Neural progenitor cell (in vitro differentiated cells): ENCODE results near the gene CSDE1. TPM values are rescaled to one million over a fixed set of nuclear protein-coding genes. Genes with fewer than 3 reads are reported as not detected.

ENCODE experiments used
- DNase-seq: peaks from one replicate; pipeline ENCODE4 v3.0.0-alpha.2; 2016; ENCODE audit warnings: low spot score
- H2AFZ ChIP-seq: fragments of 200-600 bp; sonication (generic); replicated peaks from 2 replicates; pipeline ENCODE4 v1.6.1; 2016; ENCODE audit warnings: antibody characterized with exemption
- H3F3A ChIP-seq: fragments of 200-600 bp; sonication (generic); 2 replicates; pipeline ENCODE4 v1.6.1; 2016; ENCODE audit warnings: antibody characterized with exemption, low read depth
- H3K27ac ChIP-seq: fragments of 200-600 bp; sonication (generic); 2 replicates; pipeline ENCODE4 v1.5.1; 2016; ENCODE audit warnings: mild to moderate bottlenecking
- H3K27me3 ChIP-seq: fragments of 200-600 bp; sonication (generic); 2 replicates; pipeline ENCODE4 v1.6.1; 2016; ENCODE audit warnings: mild to moderate bottlenecking, moderate library complexity
- H3K36me3 ChIP-seq: fragments of 200-600 bp; sonication (generic); 2 replicates; pipeline ENCODE4 v1.5.1; 2016
- H3K4me1 ChIP-seq: fragments of 200-600 bp; sonication (generic); 2 replicates; pipeline ENCODE4 v1.6.1; 2016; ENCODE audit warnings: mixed run types
- H3K4me2 ChIP-seq: fragments of 200-600 bp; sonication (generic); 2 replicates; pipeline ENCODE4 v1.6.1; 2016
- H3K4me3 ChIP-seq: fragments of 200-600 bp; sonication (generic); 2 replicates; pipeline ENCODE4 v1.5.1; 2016
- H3K79me2 ChIP-seq: fragments of 200-600 bp; sonication (generic); 2 replicates; pipeline ENCODE4 v1.6.1; 2016; ENCODE audit warnings: low read depth
- H3K9ac ChIP-seq: fragments of 200-600 bp; sonication (generic); 2 replicates; pipeline ENCODE4 v1.6.1; 2016
- H3K9me3 ChIP-seq: fragments of 200-600 bp; sonication (generic); 2 replicates; pipeline ENCODE4 v1.5.1; 2016; ENCODE audit warnings: low read depth
- H4K20me1 ChIP-seq: fragments of 200-600 bp; sonication (generic); 2 replicates; pipeline ENCODE4 v1.6.1; 2016; ENCODE audit warnings: low read depth
- H3K27ac Mint-ChIP-seq: 3 replicates; pipeline ENCODE4 v1.8.0; 2021; ENCODE audit warnings: mixed read lengths
- H3K27me3 Mint-ChIP-seq: 2 replicates; pipeline ENCODE4 v1.8.0; 2022; ENCODE audit warnings: low read depth, mild to moderate bottlenecking, inconsistent platforms, moderate library complexity, mixed read lengths; ENCODE audit not compliant: insufficient read depth
- H3K36me3 Mint-ChIP-seq: 3 replicates; pipeline ENCODE4 v1.8.0; 2021; ENCODE audit warnings: mixed read lengths
- H3K4me1 Mint-ChIP-seq: 3 replicates; pipeline ENCODE4 v1.8.0; 2021; ENCODE audit warnings: mixed read lengths
- H3K4me3 Mint-ChIP-seq: 3 replicates; pipeline ENCODE4 v1.8.0; 2021; ENCODE audit warnings: mild to moderate bottlenecking, moderate library complexity, mixed read lengths
- H3K9me3 Mint-ChIP-seq: 3 replicates; pipeline ENCODE4 v1.8.0; 2020; ENCODE audit warnings: mixed read lengths
- EZH2 ChIP-seq: fragments of 200-600 bp; sonication (generic); IDR thresholded peaks from 2 replicates; pipeline ENCODE4 v1.6.1; 2017; ENCODE audit warnings: antibody characterized with exemption, mild to moderate bottlenecking, moderate library complexity
- EZH2phosphoT487 ChIP-seq: fragments of 200-600 bp; sonication (generic); IDR thresholded peaks from 2 replicates; pipeline ENCODE4 v1.6.1; 2017; ENCODE audit warnings: antibody characterized with exemption
- total RNA-seq: library from RNA; depleted of rRNA; stranded (reverse); fragments of >200 nt; gene quantifications from 2 replicates; pipeline ENCODE4 v1.2.3, GENCODE V29; 2015; ENCODE audit warnings: low replicate concordance
- TF ChIP-seq, protein P1 (sequence below): fragments of 200-600 bp; sonication (generic); IDR thresholded peaks from 2 replicates; pipeline ENCODE4 v1.5.1; 2017; ENCODE audit warnings: antibody characterized with exemption, mild to moderate bottlenecking

Gene CSDE1
- total RNA-seq, 1 donor from 2014 or later = 1,362 TPM

DNA sequence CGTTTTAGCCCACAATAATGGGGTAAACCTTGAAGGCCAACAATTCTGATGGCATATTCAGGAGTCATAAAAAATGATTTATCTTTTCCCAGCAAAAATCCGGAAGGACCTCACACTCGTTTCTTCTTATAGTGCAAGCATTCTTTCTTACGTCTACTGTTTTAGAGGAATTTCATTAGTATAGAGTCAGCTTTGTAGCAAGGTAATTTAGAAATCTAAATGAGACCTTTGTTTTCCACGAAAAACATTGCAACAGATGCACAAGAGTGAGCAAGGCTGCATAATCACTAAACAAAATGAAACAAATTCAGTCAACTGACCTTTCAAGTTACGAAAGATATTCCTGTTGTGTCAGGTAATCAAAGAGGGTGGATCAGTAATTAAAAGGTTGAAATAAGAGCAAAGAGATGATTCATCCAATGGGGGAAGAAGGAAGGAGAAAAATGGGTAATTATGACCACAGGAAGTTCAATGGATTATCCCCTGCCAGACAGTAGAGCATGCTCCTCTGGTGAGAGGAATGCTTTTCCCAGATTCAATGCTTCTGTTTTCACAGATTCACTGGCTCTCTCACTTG lies 560 bp upstream of the CSDE1 start:
- H3K9me3 Mint-ChIP-seq = no peaks in the 10 kb centered on the region
- Histone ChIP-seq H3K9me3 (no peaks in the 10 kb centered on the region), H3K9ac (no peak overlapping the region), H3K4me1 (peaks cover 20% of the 10 kb centered on the region), H3K79me2 (peaks cover 42% of the 10 kb centered on the region), H3K27ac (peak overlapping the region; percentile 39), H2AFZ (peak overlapping the region; percentile 93), H4K20me1 (peaks cover 36% of the 10 kb centered on the region), H3K4me3 (peak overlapping the region; percentile 95), H3K36me3 (no peaks in the 10 kb centered on the region), H3K4me2 (peak overlapping the region; percentile 84), H3K27me3 (no peaks in the 10 kb centered on the region), H3F3A (peaks cover 12% of the 10 kb centered on the region)
- peaks cover 9% of the 10 kb centered on the region for H3K36me3 Mint-ChIP-seq
- peak overlapping the region; percentile 97 for H3K4me3 Mint-ChIP-seq
- peaks cover 14% of the 10 kb centered on the region for H3K27me3 Mint-ChIP-seq
- peak overlapping the region; percentile 100 for H3K27ac Mint-ChIP-seq
- TF ChIP-seq, protein P1, sequence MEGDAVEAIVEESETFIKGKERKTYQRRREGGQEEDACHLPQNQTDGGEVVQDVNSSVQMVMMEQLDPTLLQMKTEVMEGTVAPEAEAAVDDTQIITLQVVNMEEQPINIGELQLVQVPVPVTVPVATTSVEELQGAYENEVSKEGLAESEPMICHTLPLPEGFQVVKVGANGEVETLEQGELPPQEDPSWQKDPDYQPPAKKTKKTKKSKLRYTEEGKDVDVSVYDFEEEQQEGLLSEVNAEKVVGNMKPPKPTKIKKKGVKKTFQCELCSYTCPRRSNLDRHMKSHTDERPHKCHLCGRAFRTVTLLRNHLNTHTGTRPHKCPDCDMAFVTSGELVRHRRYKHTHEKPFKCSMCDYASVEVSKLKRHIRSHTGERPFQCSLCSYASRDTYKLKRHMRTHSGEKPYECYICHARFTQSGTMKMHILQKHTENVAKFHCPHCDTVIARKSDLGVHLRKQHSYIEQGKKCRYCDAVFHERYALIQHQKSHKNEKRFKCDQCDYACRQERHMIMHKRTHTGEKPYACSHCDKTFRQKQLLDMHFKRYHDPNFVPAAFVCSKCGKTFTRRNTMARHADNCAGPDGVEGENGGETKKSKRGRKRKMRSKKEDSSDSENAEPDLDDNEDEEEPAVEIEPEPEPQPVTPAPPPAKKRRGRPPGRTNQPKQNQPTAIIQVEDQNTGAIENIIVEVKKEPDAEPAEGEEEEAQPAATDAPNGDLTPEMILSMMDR = no peak
- TF ChIP-seq EZH2 (no peak), EZH2phosphoT487 (no peak)
- peaks cover 26% of the 10 kb centered on the region for H3K4me1 Mint-ChIP-seq
- no peak for DNase-seq

GRCh38 chr1:114756949-114757454 lies 782 bp downstream of the CSDE1 start:
- peak; percentile 81 for DNase-seq
- Histone ChIP-seq H3K4me1 (peaks cover 31% of the 10 kb centered on the region), H3K27me3 (no peaks in the 10 kb centered on the region), H2AFZ (no peak overlapping the region), H3K79me2 (peaks cover 56% of the 10 kb centered on the region), H3K36me3 (no peaks in the 10 kb centered on the region), H3K9ac (peak overlapping the region; percentile 100), H4K20me1 (peaks cover 50% of the 10 kb centered on the region), H3K9me3 (no peaks in the 10 kb centered on the region), H3K4me3 (peak overlapping the region; percentile 95), H3F3A (peaks cover 12% of the 10 kb centered on the region), H3K27ac (peak overlapping the region; percentile 99), H3K4me2 (peak overlapping the region; percentile 84)
- no peak for TF ChIP-seq EZH2
- no peak for TF ChIP-seq EZH2phosphoT487
- TF ChIP-seq, protein P1 = no peak
- H3K9me3 Mint-ChIP-seq = no peaks in the 10 kb centered on the region
- H3K27me3 Mint-ChIP-seq = peaks cover 14% of the 10 kb centered on the region
- peak overlapping the region; percentile 100 for H3K27ac Mint-ChIP-seq
- H3K36me3 Mint-ChIP-seq = peaks cover 9% of the 10 kb centered on the region
- H3K4me3 Mint-ChIP-seq = peak overlapping the region; percentile 97
- peaks cover 31% of the 10 kb centered on the region for H3K4me1 Mint-ChIP-seq

- peak overlapping the region; percentile 99 for H3K27ac ChIP-seq
- no peaks in the 10 kb centered on the region for H3K9me3 Mint-ChIP-seq
- TF ChIP-seq, protein P1 = no peak
- TF ChIP-seq EZH2 = no peak
- DNase-seq = no peak
- no peaks in the 10 kb centered on the region for H3K9me3 ChIP-seq
- peak overlapping the region; percentile 84 for H3K4me2 ChIP-seq
- peaks cover 14% of the 10 kb centered on the region for H3K27me3 Mint-ChIP-seq
- no peaks in the 10 kb centered on the region for H3K36me3 ChIP-seq
- peaks cover 63% of the 10 kb centered on the region for H3K79me2 ChIP-seq
- peak overlapping the region; percentile 95 for H3K4me3 ChIP-seq
- peaks cover 57% of the 10 kb centered on the region for H4K20me1 ChIP-seq
- H2AFZ ChIP-seq = no peak overlapping the region
- peaks cover 12% of the 10 kb centered on the region for H3F3A ChIP-seq
- peak overlapping the region; percentile 97 for H3K4me3 Mint-ChIP-seq
- H3K27me3 ChIP-seq = no peaks in the 10 kb centered on the region
- H3K4me1 Mint-ChIP-seq = peaks cover 36% of the 10 kb centered on the region
- peak overlapping the region; percentile 100 for H3K9ac ChIP-seq
- H3K4me1 ChIP-seq = peaks cover 31% of the 10 kb centered on the region
- H3K36me3 Mint-ChIP-seq = peaks cover 9% of the 10 kb centered on the region
- H3K27ac Mint-ChIP-seq = peak overlapping the region; percentile 100
Observed at GRCh38 chr1:114756009-114756892, 1.5 kb downstream of the CSDE1 start.
